Motor neuron (in vitro differentiated cells): ENCODE measurements around the gene KCNB1. TPM values are rescaled to one million over a fixed set of nuclear protein-coding genes. Genes with fewer than 3 reads are reported as not detected.

ENCODE experiments used
- ATAC-seq, 8 experiments: fragments of 200-7000 bp; cut with Tn5 transposase; replicated peaks in 6 of 8; 2 replicates each; pipeline ENCODE4 v1.8.0; 2021; ENCODE audit warnings: mild to moderate bottlenecking in 8 of 8, moderate library complexity in 8 of 8
- H3K27ac ChIP-seq, 2 donors: fragments of 250-450 bp; sonication (Bioruptor Pico); 2 replicates each; pipeline ENCODE4 v1.9.0; 2021; ENCODE audit warnings: antibody characterized with exemption in 2 of 2, mild to moderate bottlenecking in 2 of 2, moderate library complexity in 1 of 2
- H3K4me1 ChIP-seq, 2 donors: fragments of 250-450 bp; sonication (Bioruptor Pico); replicated peaks in 1 of 2; 2 replicates each; pipeline ENCODE4 v1.6.1; 2021; ENCODE audit warnings: antibody characterized with exemption in 2 of 2, mild to moderate bottlenecking in 2 of 2, moderate library complexity in 1 of 2
- H3K4me3 ChIP-seq, 5 donors: fragments of 250-450 bp; sonication (Bioruptor Pico); 2 replicates each; pipeline ENCODE4 v1.9.0; 2021; ENCODE audit warnings: antibody characterized with exemption in 5 of 5, mild to moderate bottlenecking in 5 of 5, moderate library complexity in 4 of 5
- WGBS, 10 experiments: fragments of 450-650 bp; shearing (Covaris generic); methylation state at CpG; one replicate each; pipeline ENCODE4 v1.0.0; 2022; 5-methylcytosine and 5-hydroxymethylcytosine counted together
- in situ Hi-C, 9 experiments: fragments of 400-800 bp; cut with MboI; loops; one replicate each; pipeline ENCODE4 v1.15.0; 2021; ENCODE audit warnings: low sequenced_read_pairs in 9 of 9, low pct_unique_long_range_greater_than_20kb in 2 of 9; ENCODE audit not compliant: unreplicated experiment in 9 of 9
- total RNA-seq, 8 experiments: library from RNA; unstranded; fragments of 300-600 nt; gene quantifications; 2 replicates each; pipeline versions ENCODE4 v1.2.3 to v1.2.4, GENCODE V29; 2022

The KCNB1 gene
- total RNA-seq, 8 experiments from 2014 or later: 0.58 to 11.5 (median 3.1) TPM

DNA sequence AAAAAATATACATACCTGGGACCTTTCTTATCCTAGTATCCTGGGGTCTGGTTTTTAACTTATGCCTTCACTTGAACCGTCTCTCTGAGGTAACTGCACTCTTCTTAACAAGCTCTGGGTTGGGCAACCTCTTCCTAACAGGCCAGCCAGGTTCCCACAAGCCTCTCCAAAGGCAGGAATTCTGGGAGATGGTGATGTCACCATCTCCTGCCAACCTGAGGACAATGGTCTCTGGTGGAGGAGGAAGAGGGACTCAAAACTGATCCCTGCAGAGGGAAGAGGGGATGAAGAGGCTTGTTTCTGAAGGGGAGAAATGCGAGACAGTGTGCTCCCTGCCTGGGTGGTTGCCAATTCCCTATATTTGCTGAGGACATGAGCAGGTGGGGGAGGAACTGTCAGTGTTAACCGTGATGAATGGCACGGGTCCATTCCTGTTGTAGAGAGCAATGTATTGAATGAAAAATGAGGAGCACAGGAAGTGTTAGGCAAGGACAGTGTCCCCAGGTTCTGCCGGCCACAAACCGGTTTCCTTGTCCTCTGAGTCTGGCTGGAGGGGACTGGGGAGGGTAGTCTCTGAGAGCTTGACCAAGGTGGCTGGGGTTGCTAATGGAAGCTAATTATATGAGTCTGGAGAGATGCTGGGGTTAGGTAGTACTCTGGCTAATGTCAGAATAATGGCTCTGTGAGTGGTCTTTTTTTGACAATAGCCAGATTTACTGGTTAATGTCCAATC is 95.5 kb downstream of the KCNB1 start:
- in situ Hi-C loops: no loop called here

DNA sequence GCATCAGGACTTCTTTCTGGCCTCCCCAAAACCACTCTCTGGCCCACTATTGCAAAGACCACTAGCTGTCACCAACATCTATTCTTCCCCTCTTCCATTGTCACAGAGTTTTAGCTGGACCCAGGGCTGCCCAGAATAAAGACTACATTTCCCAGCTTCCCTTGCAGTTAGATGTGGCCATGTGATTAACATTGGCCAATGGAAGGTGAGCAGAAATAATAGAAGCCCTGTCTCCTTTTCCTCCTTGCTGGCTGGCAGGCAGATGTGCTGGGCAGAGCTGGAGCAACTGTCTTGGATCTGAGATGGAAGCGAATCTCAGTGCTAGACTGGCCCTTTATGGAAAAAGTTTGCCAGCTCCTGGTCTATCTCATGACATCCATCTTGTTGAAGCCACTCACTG is 97.0 kb downstream of the KCNB1 start:
- H3K27ac ChIP-seq: no peak overlapping the region
- H3K4me3 ChIP-seq: no peak overlapping the region
- in situ Hi-C loops: no loop called here
- ATAC-seq: peak in 7 of 8 experiments; percentile 13 to 81 (median 44)
- 0 to 75% methylated on average over 1 of the region's 1 CpG; no CpG with 5 or more reads in 8 of the 10 experiments for WGBS, 10 experiments
- peaks cover 11 to 28% of the 10 kb centered on the region in 2 donors for H3K4me1 ChIP-seq

More for the DNA sequence above, 95.5 kb downstream of the KCNB1 start:
- H3K4me3 ChIP-seq: no peak overlapping the region
- peak in 5 of 8 experiments; percentile 63 to 93 (median 88) for ATAC-seq
- H3K4me1 ChIP-seq: peaks cover 8 to 24% of the 10 kb centered on the region in 2 donors
- H3K27ac ChIP-seq: peak overlapping the region; percentile 27 to 50
- WGBS, 10 experiments: 17 to 90% (median 54%) methylated on average over 1 to 6 of the region's 6 CpGs

DNA sequence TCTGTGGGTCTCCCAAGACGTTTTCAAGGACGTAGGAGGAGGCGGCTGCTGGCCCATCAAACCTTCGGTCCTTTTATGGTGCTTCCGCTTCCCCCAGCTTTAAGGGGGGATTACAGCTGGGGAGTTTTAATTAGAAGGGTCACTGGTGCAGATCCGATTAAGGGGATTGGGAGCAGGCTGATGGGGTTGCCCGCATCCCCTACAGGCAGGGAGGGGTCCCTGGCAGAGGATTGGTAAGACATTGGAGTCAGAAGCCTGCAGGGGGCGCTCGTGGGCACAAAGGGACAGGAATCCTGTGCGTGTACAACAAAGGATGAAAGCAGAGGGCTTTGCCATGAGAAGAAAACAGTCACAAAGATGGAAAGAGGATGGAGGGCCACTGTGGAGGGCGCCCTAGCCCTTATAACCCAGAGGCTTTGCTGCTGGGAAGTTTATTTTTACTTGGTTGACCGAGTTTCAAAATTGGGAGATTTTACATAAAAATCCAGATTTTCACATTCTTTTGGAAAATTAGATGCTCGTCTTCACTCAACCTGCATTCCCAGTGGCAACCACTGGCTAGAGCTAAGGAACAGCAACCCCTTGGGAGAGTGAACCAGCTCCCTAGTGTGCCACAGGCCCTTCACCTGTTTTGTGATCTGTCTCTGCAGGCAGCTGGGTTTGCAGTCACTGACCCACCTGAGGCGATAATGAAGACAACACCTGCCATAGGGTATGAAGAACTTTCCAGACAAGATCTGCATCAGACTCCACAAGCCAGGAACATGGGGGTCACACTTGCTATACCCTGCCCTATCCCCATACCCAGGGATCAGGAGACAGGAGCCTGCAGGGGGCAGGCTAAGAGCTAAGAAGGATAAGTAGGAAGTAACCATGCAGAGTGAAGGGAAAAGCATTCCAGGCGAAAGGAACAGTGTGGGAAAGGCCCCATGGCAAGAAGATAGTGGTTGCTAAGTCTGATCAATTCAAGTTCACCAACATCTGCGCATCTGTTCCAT is 97.7 kb downstream of the KCNB1 start:
- H3K27ac ChIP-seq: no peak overlapping the region
- peaks cover 16 to 33% of the 10 kb centered on the region in 2 donors for H3K4me1 ChIP-seq
- 0 to 80% (median 52%) methylated on average over 1 to 10 of the region's 16 CpGs for WGBS, 10 experiments
- in situ Hi-C loops: no loop called here
- H3K4me3 ChIP-seq: no peak overlapping the region
- peak in 5 of 8 experiments; percentile 16 to 67 (median 52) for ATAC-seq

DNA sequence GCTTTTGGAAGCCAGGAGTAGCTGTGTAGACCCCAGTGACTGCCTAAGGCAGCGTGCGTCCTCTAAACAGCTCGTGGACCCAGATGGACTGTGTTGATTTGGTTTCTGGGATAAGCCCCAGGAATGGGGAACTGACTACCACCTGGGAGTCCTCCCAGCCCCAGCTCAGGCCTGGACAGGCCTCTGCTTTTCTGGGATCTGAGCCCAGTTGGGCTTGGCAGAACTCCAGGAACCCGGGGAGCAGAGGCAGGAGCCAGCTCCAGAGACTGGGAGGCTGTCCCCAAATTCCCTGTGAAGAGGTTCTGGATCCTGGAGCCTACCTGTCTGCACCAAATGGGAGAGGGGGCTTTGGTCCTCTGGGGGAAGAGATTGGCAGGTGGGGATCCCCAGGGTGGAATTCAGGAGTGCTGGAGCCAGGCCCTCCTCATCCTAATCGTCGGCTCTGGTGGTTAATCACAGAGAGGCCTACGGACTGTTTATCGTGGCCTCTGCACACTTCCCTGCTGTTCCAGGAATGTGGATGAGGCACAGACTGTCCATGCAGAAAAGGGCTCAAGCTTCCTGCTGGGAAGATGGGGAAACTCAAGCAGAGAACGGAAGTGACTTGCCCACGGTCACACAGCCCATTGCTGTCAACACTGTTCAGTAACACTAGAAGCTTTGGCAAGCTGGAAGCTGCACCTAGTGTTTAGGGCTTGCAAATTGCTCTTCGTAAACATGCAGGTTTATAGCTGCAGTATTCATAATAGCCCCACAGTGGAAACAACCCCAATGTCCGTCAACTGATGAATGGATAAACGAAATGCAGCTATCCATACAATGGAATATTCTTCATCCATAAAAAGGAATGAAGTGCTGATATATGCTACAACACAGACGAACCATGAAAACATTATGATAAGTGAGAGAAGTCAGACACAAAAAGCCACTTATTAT is 100.6 kb downstream of the KCNB1 start:
- 36 to 100% (median 82%) methylated on average over 1 to 8 of the region's 14 CpGs for WGBS, 10 experiments
- ATAC-seq: peak in 3 of 8 experiments; percentile 11 to 36 (median 14)
- in situ Hi-C loops: no loop called here

DNA sequence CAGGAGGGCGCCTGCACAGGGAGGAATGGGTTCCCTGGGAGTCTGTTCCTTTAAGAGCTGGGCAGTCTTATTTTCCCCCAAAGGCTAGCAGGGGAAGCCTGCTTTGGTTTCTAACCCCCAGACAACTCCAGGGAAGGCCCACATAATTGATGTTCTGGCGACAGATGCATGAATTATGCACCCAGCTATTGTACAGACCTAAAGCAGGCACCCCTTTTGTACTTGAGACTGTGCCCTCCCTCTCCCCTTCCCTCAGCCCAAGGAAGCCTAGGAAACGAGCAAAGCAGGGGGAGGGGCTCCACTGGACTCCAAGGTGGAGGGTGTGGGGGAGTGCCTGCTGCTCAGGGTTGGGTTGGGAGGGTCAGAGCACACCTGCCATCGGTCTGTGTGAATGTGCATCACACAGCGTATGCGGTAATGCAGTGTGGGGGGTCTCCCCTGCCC is 102.1 kb downstream of the KCNB1 start:
- peak in 6 of 8 experiments; percentile 80 to 96 (median 94) for ATAC-seq
- in situ Hi-C loops: no loop called here
- Histone ChIP-seq H3K4me1 (peaks cover 8 to 15% of the 10 kb centered on the region in 2 donors), H3K27ac (peak overlapping the region in 1 of 2 donors; percentile 61), H3K4me3 (no peak overlapping the region)
- WGBS, 10 experiments: 0 to 43% (median 31%) methylated on average over 1 to 2 of the region's 6 CpGs; no CpG with 5 or more reads in 6 of the 10 experiments

More for the DNA sequence above, 100.6 kb downstream of the KCNB1 start:
- H3K4me1 ChIP-seq: peaks cover 8 to 17% of the 10 kb centered on the region in 2 donors
- no peak overlapping the region for H3K4me3 ChIP-seq
- no peak overlapping the region for H3K27ac ChIP-seq

DNA sequence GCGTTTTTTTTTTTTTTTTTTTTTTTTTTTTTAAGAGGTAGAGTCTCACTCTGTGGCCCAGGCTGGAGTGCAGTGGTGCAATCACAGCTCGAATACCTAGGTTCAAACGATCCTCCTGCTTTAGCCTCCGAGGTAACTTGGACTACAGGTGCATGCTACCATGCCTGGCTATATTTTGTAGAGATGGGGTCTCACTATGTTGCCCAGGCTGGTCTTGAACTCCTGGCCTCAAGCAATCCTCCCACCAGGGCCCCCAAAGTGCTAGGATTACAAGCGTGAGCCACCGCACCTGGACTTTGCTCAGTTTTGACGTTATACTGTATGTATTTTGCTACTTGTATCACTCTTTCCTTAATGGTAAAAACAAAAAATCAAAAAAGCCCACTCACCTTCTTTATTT is 103.1 kb downstream of the KCNB1 start:
- Histone ChIP-seq H3K4me3 (no peak overlapping the region), H3K4me1 (peaks cover 8 to 11% of the 10 kb centered on the region in 2 donors), H3K27ac (no peak overlapping the region)
- no peak for ATAC-seq
- in situ Hi-C loops: no loop called here
- WGBS, 10 experiments: 36 to 100% (median 85%) methylated on average over 2 to 7 of the region's 7 CpGs; no CpG with 5 or more reads in 1 of the 10 experiments

DNA sequence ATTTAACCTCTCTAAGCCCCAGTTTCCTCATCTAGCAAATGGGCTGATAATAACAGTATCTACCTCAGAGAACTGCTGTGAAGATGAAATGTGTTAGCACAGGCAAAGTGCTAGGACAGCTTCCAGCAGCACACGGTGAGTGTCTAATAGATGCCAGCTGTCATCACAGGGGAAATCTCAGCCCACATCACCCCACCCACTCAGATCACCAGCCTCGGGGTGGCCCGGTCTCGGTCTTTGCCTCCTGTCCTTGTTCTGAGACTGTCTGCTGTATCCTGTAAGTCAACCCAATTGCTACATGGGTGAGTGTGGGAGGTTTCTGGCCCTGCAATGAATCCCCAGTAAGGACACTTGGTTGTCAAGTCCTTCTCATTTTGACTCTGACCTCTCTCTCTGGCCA is 105.1 kb downstream of the KCNB1 start:
- no peak for ATAC-seq
- no peak overlapping the region for H3K27ac ChIP-seq
- 56 to 86% (median 67%) methylated on average over 1 to 4 of the region's 4 CpGs; no CpG with 5 or more reads in 7 of the 10 experiments for whole genome bisulfite sequencing, 10 experiments

DNA sequence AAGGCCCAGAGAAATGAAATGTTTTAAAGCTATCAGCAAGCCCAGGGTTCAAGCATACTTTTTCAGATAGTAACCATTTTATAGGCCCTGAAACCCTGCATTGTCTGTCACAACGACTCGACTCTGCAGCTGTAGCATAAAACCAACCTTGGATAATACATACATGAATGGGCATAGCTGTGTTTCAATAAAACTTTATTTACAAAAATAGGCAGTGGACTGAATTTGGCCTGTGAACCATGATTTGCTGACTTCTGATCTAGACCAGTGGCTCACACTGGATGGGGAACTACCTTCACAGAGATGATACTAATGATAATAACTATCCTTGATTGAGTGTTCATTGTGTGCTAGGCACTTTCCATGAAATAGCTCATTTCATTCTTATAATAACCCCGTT is 107.3 kb downstream of the KCNB1 start:
- WGBS, 10 experiments: 14 to 100% (median 58%) methylated on average over 1 to 3 of the region's 3 CpGs; no CpG with 5 or more reads in 5 of the 10 experiments
- no peak overlapping the region for H3K27ac ChIP-seq
- H3K4me1 ChIP-seq: peaks cover 2 to 5% of the 10 kb centered on the region in 2 donors
- ATAC-seq: no peak
- in situ Hi-C loops: no loop called here
- no peak overlapping the region for H3K4me3 ChIP-seq

More for the DNA sequence above, 105.1 kb downstream of the KCNB1 start:
- Histone ChIP-seq H3K4me1 (peaks cover 8 to 10% of the 10 kb centered on the region in 2 donors), H3K4me3 (no peak overlapping the region)
- in situ Hi-C loops: no loop called here

DNA sequence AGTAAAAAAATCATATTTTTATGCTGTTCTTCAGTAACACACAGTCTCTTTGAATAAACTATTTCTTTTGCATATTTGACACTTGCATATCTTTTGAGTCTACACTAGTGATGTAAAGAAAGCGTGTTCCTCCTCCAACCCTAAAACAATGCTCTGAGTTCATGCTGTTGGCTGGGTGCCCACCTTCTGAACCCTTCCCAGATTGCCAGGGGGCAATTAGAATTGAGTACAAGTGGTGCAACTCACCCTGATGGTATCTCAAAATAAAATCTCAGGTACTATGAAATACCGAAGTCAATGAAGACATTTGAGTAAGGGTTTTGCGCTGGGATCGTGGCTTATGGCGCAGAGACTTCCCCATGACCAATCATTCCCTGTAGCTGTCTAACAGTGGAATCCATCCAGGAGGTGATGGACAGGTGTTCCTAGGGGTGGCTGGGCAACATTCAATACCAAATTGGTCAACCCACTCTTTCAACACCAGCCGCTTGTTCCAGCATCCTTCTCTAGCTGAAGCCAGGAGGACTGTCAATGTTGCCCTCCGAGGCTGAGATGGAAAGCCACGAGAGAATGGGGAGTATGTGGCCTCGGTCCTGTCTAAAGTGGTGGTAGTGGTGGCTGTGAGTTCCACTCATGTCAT is 110.3 kb downstream of the KCNB1 start:
- peak in 1 of 8 experiments; percentile 35 for ATAC-seq
- Histone ChIP-seq H3K4me3 (no peak overlapping the region), H3K27ac (no peak overlapping the region), H3K4me1 (peaks cover 0 to 6% of the 10 kb centered on the region in 2 donors)
- in situ Hi-C loops: no loop called here
- 0 to 94% (median 88%) methylated on average over 1 to 9 of the region's 9 CpGs; no CpG with 5 or more reads in 2 of the 10 experiments for WGBS, 10 experiments

DNA sequence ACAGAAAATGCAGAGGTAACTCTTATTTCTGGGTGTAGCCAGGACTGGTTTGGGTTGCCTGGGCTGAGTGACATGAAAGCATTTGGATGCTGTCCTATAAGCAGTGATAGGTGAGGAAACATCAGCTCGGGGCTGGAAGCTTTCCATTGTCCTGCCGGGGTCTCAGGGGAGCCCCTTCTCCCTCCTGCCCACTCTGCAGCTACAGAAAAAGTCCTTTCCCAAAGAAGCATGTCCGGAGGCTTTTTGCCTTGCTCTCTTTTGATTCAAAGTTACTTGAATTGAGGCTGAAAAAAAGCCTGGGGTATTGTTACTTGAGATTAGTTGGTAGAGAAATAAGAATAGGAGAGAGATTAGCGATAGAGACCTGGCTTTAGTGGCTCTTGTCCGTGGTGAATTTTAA is 113.9 kb downstream of the KCNB1 start:
- no peak overlapping the region for H3K4me3 ChIP-seq
- ATAC-seq: no peak
- no peak overlapping the region for H3K27ac ChIP-seq
- WGBS, 10 experiments: 0 to 69% (median 51%) methylated on average over 1 to 5 of the region's 5 CpGs; no CpG with 5 or more reads in 4 of the 10 experiments
- peaks cover 2 to 9% of the 10 kb centered on the region in 2 donors for H3K4me1 ChIP-seq
- in situ Hi-C loops: no loop called here

DNA sequence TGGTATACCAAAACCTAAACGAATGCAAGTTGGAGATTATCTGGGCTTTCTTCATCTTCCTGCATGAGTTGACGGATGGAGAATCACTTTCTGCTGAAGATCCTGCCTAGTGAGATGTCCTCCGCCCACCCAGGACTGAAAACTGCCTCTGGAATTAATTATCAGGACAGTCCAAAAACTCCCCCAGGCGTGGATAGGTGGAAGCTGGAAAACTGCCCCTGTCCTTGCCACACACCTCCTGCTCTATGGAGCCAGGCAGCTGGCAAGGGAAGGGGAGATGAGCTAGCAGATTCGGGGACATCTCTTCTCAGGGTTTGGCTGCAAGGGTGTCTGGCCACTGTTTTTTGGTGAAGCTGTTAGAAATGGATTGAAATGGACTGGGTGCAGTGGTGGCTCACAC is 115.4 kb downstream of the KCNB1 start:
- no peak overlapping the region for H3K4me3 ChIP-seq
- in situ Hi-C loops: no loop called here
- H3K4me1 ChIP-seq: peaks cover 5 to 9% of the 10 kb centered on the region in 2 donors
- H3K27ac ChIP-seq: no peak overlapping the region
- ATAC-seq: no peak
- WGBS, 10 experiments: 0 to 80% (median 57%) methylated on average over 1 to 4 of the region's 5 CpGs; no CpG with 5 or more reads in 2 of the 10 experiments
